Stimulated activated CD4-positive, alpha-beta T cell treated with anti-CD3 and anti-CD28 coated beads, Interleukin-12 subunit alpha, Interleukin-12 subunit beta, amount 100 ng/mL, for 24 hours (primary cell): ENCODE results near the gene ZC3H11A.
"Not testable (repeated sequence)": the region's sequence is repeated elsewhere in the genome, so short reads cannot be mapped to it uniquely, and the experiment has no call there.

Source experiments
- DNase-seq, 2 experiments: peaks; one replicate each; pipeline ENCODE4 v3.0.0-alpha.2; 2020; ENCODE audit warnings: low read depth in 2 of 2

The ZC3H11A gene

GRCh38 chr1:203795441-203796235 lies at the start of gene ZC3H11A, which contains the start of gene ZBED6:
Gene ZC3H11A, plus strand, starts transcription at chr1:203795623. Its CDS starts 21,448 bp downstream, at chr1:203817071.
Gene ZBED6, plus strand, starts transcription at chr1:203795623. Its CDS starts 1,900 bp downstream, at chr1:203797523.
- peak; percentile 91 to 96 for DNase-seq

- DNase-seq = no peak
These were observed 49.1 kb upstream of the ZC3H11A start for GRCh38 chr1:203746281-203746680.

- DNase-seq = no peak
These were observed 44.4 kb upstream of the ZC3H11A start for GRCh38 chr1:203751051-203751450.

GRCh38 chr1:203751618-203752361 lies 43.6 kb upstream of the ZC3H11A start:
- not testable (repeated sequence) for DNase-seq

GRCh38 chr1:203754455-203754864 lies 41.0 kb upstream of the ZC3H11A start:
- DNase-seq = no peak

GRCh38 chr1:203756036-203756435 lies 39.4 kb upstream of the ZC3H11A start:
- no peak for DNase-seq

GRCh38 chr1:203758749-203759148 lies 36.7 kb upstream of the ZC3H11A start:
- DNase-seq = not testable (repeated sequence)

GRCh38 chr1:203760506-203760905 lies 34.9 kb upstream of the ZC3H11A start:
- no peak for DNase-seq

GRCh38 chr1:203761958-203762357 lies 33.5 kb upstream of the ZC3H11A start:
- DNase-seq = not testable (repeated sequence)

- DNase-seq = no peak
These were observed 31.9 kb upstream of the ZC3H11A start for GRCh38 chr1:203763505-203763904.

- DNase-seq = no peak
These were observed 31.1 kb upstream of the ZC3H11A start for GRCh38 chr1:203764105-203765028.

- peak; percentile 62 to 71 for DNase-seq
These were observed 30.2 kb upstream of the ZC3H11A start, which contains the start of gene LAX1 for GRCh38 chr1:203765029-203765837. Gene LAX1, plus strand, starts transcription at chr1:203765183. Its CDS starts 383 bp downstream, at chr1:203765566.

GRCh38 chr1:203768256-203768655 lies 27.2 kb upstream of the ZC3H11A start:
- DNase-seq = no peak

- DNase-seq = no peak
These were observed 25.7 kb upstream of the ZC3H11A start for GRCh38 chr1:203769505-203770343.

- DNase-seq = no peak
These were observed 23.5 kb upstream of the ZC3H11A start for GRCh38 chr1:203771901-203772301.

GRCh38 chr1:203772836-203773235 lies 22.6 kb upstream of the ZC3H11A start:
- no peak for DNase-seq

GRCh38 chr1:203776636-203777035 lies 18.8 kb upstream of the ZC3H11A start:
- no peak for DNase-seq

GRCh38 chr1:203777596-203777995 lies 17.8 kb upstream of the ZC3H11A start:
- DNase-seq = no peak

GRCh38 chr1:203778146-203778545 lies 17.3 kb upstream of the ZC3H11A start:
- no peak for DNase-seq

- DNase-seq = no peak
These were observed 16.6 kb upstream of the ZC3H11A start for GRCh38 chr1:203778789-203779188.
